ENCODE data around the gene PLSCR3.
A peak's percentile ranks its signal among the peaks of the same experiment; 100 is the strongest.

Gene PLSCR3

GRCh38 chr17:7394452-7395191 lies at the start of gene PLSCR3:
Gene PLSCR3 (minus strand): TSS chr17:7394525. CDS start chr17:7394110, 415 bp downstream.
- H3K27ac ChIP-seq: peak within 1 kb of the TSS; percentile 87
- DNase-seq (ENCODE audit: low read depth, low spot score): no peak

GRCh38 chr17:7443499-7444485 lies 49.5 kb upstream of the PLSCR3 start:
- DNase-seq (ENCODE audit: low read depth, low spot score): peak; percentile 72
- peak overlapping the region; percentile 94 for H3K27ac ChIP-seq

- DNase-seq (ENCODE audit: low read depth, low spot score): no peak
- H3K27ac ChIP-seq: peak overlapping the region; percentile 94
Measured at GRCh38 chr17:7442142-7442541, 47.8 kb upstream of the PLSCR3 start.

- H3K27ac ChIP-seq: no peak overlapping the region
- no peak for DNase-seq (ENCODE audit: low read depth, low spot score)
Measured at GRCh38 chr17:7441266-7441665, 46.9 kb upstream of the PLSCR3 start.

GRCh38 chr17:7440834-7441195 lies 46.5 kb upstream of the PLSCR3 start:
- peak overlapping the region; percentile 89 for H3K27ac ChIP-seq
- DNase-seq (ENCODE audit: low read depth, low spot score): no peak

GRCh38 chr17:7440113-7440833 lies 45.9 kb upstream of the PLSCR3 start:
- no peak for DNase-seq (ENCODE audit: low read depth, low spot score)
- peak overlapping the region; percentile 89 for H3K27ac ChIP-seq

- no peak for DNase-seq (ENCODE audit: low read depth, low spot score)
- H3K27ac ChIP-seq: peak within 1 kb of the TSS; percentile 89
Measured at GRCh38 chr17:7439462-7440112, 45.3 kb upstream of the PLSCR3 start, which contains the start of gene FGF11. Gene FGF11 (plus strand): TSS chr17:7439512. CDS start chr17:7439621, 109 bp downstream.

GRCh38 chr17:7438656-7439460 lies 44.5 kb upstream of the PLSCR3 start:
- no peak for DNase-seq (ENCODE audit: low read depth, low spot score)

GRCh38 chr17:7437950-7438614 lies 43.8 kb upstream of the PLSCR3 start:
- DNase-seq (ENCODE audit: low read depth, low spot score): no peak
- peak overlapping the region; percentile 89 for H3K27ac ChIP-seq

More at GRCh38 chr17:7438656-7439460, 44.5 kb upstream of the PLSCR3 start:
- peak overlapping the region; percentile 89 for H3K27ac ChIP-seq

- peak overlapping the region; percentile 89 for H3K27ac ChIP-seq
Measured at GRCh38 chr17:7437369-7437863, 43.1 kb upstream of the PLSCR3 start.

GRCh38 chr17:7436556-7437368 lies 42.4 kb upstream of the PLSCR3 start:
- DNase-seq (ENCODE audit: low read depth, low spot score): peak; percentile 72
- peak overlapping the region; percentile 89 for H3K27ac ChIP-seq

More at GRCh38 chr17:7437369-7437863, 43.1 kb upstream of the PLSCR3 start:
- no peak for DNase-seq (ENCODE audit: low read depth, low spot score)

GRCh38 chr17:7435676-7436555 lies 41.6 kb upstream of the PLSCR3 start:
- peak overlapping the region; percentile 89 for H3K27ac ChIP-seq
- no peak for DNase-seq (ENCODE audit: low read depth, low spot score)

GRCh38 chr17:7432296-7432695 lies 38.0 kb upstream of the PLSCR3 start:
- no peak for DNase-seq (ENCODE audit: low read depth, low spot score)
- H3K27ac ChIP-seq: no peak overlapping the region

GRCh38 chr17:7431231-7431630 lies 36.9 kb upstream of the PLSCR3 start:
- DNase-seq (ENCODE audit: low read depth, low spot score): no peak
- no peak overlapping the region for H3K27ac ChIP-seq

GRCh38 chr17:7429722-7430121 lies 35.4 kb upstream of the PLSCR3 start:
- no peak for DNase-seq (ENCODE audit: low read depth, low spot score)
- no peak overlapping the region for H3K27ac ChIP-seq

- DNase-seq (ENCODE audit: low read depth, low spot score): no peak
- H3K27ac ChIP-seq: no peak within 1 kb of the TSS
Measured at GRCh38 chr17:7428557-7428956, 34.2 kb upstream of the PLSCR3 start, which contains the start of gene SPEM3. Gene SPEM3 (plus strand): TSS chr17:7428857. CDS start chr17:7428903, 46 bp downstream.

Data from epithelial cell of prostate (primary cell).